Nephron progenitor cell (in vitro differentiated cells): ENCODE data around the gene RERE.
A peak's percentile ranks its signal among the peaks of the same experiment; 100 is the strongest.
"Not testable (repeated sequence)": the region's sequence is repeated elsewhere in the genome, so short reads cannot be mapped to it uniquely, and the experiment has no call there.

Experiments used
- DNase-seq: peaks from one replicate; pipeline ENCODE4 v3.0.0; 2021
- H3K27ac Mint-ChIP-seq: 2 replicates; pipeline ENCODE4 v1.8.0; 2021; ENCODE audit warnings: mild to moderate bottlenecking, moderate library complexity, mixed read lengths
- H3K27me3 Mint-ChIP-seq: 2 replicates; pipeline ENCODE4 v1.8.0; 2021; ENCODE audit warnings: mild to moderate bottlenecking, low read depth, mixed read lengths; ENCODE audit not compliant: poor library complexity
- H3K36me3 Mint-ChIP-seq: 2 replicates; pipeline ENCODE4 v1.8.0; 2021; ENCODE audit warnings: low read depth, mixed read lengths
- H3K4me1 Mint-ChIP-seq: 2 replicates; pipeline ENCODE4 v1.8.0; 2021; ENCODE audit warnings: mixed read lengths
- H3K4me3 Mint-ChIP-seq: 2 replicates; pipeline ENCODE4 v1.8.0; 2021; ENCODE audit warnings: mild to moderate bottlenecking, moderate library complexity, mixed read lengths
- H3K9me3 Mint-ChIP-seq: 2 replicates; pipeline ENCODE4 v1.8.0; 2021; ENCODE audit warnings: mild to moderate bottlenecking, moderate library complexity, mixed read lengths
- TF ChIP-seq, protein P1 (sequence below): fragments of 200-600 bp; sonication (generic); IDR thresholded peaks from 2 replicates; pipeline ENCODE4 v1.5.0; 2021; ENCODE audit warnings: antibody characterized with exemption

Gene RERE

DNA sequence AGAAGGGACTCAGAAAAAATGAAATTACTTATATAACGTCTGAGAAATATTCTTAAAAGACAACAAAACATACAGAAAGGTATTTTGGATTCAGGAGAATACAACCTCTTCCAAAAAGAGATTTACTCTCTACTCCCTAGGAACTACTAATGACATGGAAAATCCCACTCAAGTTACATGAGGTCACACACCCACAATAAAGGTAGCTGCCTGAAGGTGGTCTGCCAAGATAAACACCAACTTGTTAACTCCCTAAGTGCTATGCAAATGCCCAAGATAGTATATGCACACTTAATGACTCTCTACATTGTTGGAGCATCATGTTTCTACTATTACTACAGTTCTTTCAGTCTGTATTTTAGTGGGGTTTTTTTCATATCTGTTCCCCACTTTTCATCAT lies 26.5 kb downstream of the RERE start:
- no peaks in the 10 kb centered on the region for H3K9me3 Mint-ChIP-seq
- H3K27me3 Mint-ChIP-seq = no peaks in the 10 kb centered on the region
- peaks cover 45% of the 10 kb centered on the region for H3K4me1 Mint-ChIP-seq
- peaks cover 35% of the 10 kb centered on the region for H3K36me3 Mint-ChIP-seq
- no peak overlapping the region for H3K4me3 Mint-ChIP-seq
- DNase-seq = no peak
- H3K27ac Mint-ChIP-seq = peak overlapping the region; percentile 70
- TF ChIP-seq, protein P1, sequence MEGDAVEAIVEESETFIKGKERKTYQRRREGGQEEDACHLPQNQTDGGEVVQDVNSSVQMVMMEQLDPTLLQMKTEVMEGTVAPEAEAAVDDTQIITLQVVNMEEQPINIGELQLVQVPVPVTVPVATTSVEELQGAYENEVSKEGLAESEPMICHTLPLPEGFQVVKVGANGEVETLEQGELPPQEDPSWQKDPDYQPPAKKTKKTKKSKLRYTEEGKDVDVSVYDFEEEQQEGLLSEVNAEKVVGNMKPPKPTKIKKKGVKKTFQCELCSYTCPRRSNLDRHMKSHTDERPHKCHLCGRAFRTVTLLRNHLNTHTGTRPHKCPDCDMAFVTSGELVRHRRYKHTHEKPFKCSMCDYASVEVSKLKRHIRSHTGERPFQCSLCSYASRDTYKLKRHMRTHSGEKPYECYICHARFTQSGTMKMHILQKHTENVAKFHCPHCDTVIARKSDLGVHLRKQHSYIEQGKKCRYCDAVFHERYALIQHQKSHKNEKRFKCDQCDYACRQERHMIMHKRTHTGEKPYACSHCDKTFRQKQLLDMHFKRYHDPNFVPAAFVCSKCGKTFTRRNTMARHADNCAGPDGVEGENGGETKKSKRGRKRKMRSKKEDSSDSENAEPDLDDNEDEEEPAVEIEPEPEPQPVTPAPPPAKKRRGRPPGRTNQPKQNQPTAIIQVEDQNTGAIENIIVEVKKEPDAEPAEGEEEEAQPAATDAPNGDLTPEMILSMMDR = no peak

DNA sequence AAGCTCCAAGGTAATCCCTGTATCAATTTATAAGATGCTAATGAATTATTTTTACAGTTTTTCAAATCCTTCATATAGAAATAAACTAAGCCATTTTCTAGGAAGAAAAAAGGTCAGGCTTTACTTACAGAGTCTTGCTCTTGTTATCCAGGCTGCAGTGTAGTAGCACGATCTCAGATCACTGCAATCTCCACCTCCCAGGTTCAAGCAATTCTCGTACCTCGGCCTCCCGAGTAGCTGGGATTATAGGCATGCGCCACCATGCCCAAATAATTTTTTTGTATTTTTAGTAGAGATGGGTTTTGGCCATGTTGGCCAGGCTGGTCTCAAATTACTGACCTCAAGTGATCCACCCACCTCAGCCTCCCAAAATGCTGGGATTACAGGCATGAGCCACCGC lies 27.0 kb downstream of the RERE start:
- TF ChIP-seq, protein P1 = no peak
- H3K4me1 Mint-ChIP-seq = peaks cover 48% of the 10 kb centered on the region
- H3K4me3 Mint-ChIP-seq = no peak overlapping the region
- no peaks in the 10 kb centered on the region for H3K27me3 Mint-ChIP-seq
- no peak for DNase-seq
- H3K36me3 Mint-ChIP-seq = peaks cover 37% of the 10 kb centered on the region
- H3K27ac Mint-ChIP-seq = no peak overlapping the region
- no peaks in the 10 kb centered on the region for H3K9me3 Mint-ChIP-seq

GRCh38 chr1:8789314-8790214 lies 27.9 kb downstream of the RERE start:
- Mint-ChIP-seq H3K27me3 (no peaks in the 10 kb centered on the region), H3K36me3 (peaks cover 39% of the 10 kb centered on the region), H3K9me3 (no peaks in the 10 kb centered on the region), H3K4me3 (no peak overlapping the region), H3K4me1 (peaks cover 48% of the 10 kb centered on the region), H3K27ac (peak overlapping the region; percentile 57)
- TF ChIP-seq, protein P1 = no peak
- no peak for DNase-seq

DNA sequence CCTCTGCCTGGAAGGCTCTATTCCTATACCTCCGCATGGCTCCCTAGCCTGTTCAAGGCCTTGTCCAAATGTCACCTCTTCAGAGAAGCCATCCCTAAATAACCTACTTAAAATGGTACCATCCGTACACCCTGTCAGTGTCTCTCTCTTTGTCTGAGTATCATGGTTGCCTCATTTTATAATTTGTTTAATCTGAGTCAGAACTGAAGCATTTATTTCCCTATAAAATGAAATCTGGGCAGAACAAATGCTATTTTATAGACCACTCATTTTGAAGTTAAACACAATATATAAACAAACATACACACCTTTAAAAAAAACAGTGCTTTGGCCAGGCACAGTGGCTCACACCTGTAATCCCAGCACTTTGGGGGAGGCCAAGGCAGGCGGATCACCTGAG lies 30.2 kb downstream of the RERE start:
- Mint-ChIP-seq H3K27ac (peak overlapping the region; percentile 90), H3K36me3 (peaks cover 38% of the 10 kb centered on the region), H3K27me3 (no peaks in the 10 kb centered on the region), H3K9me3 (no peaks in the 10 kb centered on the region), H3K4me3 (no peak overlapping the region), H3K4me1 (peaks cover 44% of the 10 kb centered on the region)
- DNase-seq = no peak
- TF ChIP-seq, protein P1 = no peak

DNA sequence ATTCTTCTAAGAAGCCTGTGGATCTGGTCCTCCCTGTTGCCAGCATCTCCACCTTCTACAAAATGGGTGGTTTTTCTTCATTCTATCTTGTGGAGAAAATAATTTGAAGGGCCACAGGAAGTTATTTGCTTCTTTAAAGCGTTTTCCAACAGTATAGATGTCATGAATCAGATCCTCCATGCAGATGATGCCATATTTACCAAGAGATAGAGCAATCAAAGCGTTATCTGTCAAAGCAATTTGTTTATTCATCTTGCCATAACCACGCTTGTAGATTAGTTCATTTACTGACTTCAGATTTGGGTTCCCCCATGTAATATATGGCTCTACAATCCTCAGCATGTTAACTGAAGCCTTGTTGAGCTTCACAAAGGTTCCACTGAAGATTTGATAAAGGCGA lies 31.2 kb downstream of the RERE start:
- H3K36me3 Mint-ChIP-seq = peaks cover 28% of the 10 kb centered on the region
- not testable (repeated sequence) for H3K9me3 Mint-ChIP-seq, H3K27ac Mint-ChIP-seq, DNase-seq, H3K27me3 Mint-ChIP-seq, H3K4me3 Mint-ChIP-seq
- peaks cover 40% of the 10 kb centered on the region for H3K4me1 Mint-ChIP-seq

DNA sequence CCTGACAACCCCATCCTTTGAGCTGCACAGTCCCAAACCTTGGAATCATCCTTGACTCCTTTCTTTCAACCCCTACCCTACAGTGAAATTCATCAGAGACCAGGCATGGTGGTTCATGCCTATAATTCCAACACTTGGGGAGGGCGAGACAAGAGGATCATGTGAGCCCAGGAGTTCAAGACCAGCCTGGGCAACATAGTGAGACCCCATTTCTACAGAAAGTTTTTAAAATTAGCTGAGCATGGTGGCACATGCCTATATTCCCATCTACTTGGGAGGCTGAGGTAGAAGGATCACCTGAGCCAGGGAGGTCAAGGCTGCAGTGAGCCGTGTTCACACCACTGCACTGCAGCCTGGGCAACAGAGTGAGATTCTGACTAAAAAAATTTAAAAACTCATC lies 34.5 kb downstream of the RERE start:
- no peaks in the 10 kb centered on the region for H3K27me3 Mint-ChIP-seq
- no peak overlapping the region for H3K4me3 Mint-ChIP-seq
- H3K36me3 Mint-ChIP-seq = peaks cover 41% of the 10 kb centered on the region
- TF ChIP-seq, protein P1 = no peak
- DNase-seq = no peak
- H3K4me1 Mint-ChIP-seq = peaks cover 18% of the 10 kb centered on the region
- no peak overlapping the region for H3K27ac Mint-ChIP-seq
- H3K9me3 Mint-ChIP-seq = no peaks in the 10 kb centered on the region
